ENCODE measurements around the gene KIAA1217.

- TF ChIP-seq, protein P1, sequence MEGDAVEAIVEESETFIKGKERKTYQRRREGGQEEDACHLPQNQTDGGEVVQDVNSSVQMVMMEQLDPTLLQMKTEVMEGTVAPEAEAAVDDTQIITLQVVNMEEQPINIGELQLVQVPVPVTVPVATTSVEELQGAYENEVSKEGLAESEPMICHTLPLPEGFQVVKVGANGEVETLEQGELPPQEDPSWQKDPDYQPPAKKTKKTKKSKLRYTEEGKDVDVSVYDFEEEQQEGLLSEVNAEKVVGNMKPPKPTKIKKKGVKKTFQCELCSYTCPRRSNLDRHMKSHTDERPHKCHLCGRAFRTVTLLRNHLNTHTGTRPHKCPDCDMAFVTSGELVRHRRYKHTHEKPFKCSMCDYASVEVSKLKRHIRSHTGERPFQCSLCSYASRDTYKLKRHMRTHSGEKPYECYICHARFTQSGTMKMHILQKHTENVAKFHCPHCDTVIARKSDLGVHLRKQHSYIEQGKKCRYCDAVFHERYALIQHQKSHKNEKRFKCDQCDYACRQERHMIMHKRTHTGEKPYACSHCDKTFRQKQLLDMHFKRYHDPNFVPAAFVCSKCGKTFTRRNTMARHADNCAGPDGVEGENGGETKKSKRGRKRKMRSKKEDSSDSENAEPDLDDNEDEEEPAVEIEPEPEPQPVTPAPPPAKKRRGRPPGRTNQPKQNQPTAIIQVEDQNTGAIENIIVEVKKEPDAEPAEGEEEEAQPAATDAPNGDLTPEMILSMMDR (IDR thresholded peaks at IDR 0.05), result no peak
- no peak for TF ChIP-seq RELA (CRISPR knock-in tag; IDR thresholded peaks at IDR 0.05; ENCODE audit: borderline replicate concordance)
- TF ChIP-seq, protein P2, sequence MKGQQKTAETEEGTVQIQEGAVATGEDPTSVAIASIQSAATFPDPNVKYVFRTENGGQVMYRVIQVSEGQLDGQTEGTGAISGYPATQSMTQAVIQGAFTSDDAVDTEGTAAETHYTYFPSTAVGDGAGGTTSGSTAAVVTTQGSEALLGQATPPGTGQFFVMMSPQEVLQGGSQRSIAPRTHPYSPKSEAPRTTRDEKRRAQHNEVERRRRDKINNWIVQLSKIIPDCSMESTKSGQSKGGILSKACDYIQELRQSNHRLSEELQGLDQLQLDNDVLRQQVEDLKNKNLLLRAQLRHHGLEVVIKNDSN (CRISPR knock-in tag; IDR thresholded peaks at IDR 0.05), result no peak
- no peak for TF ChIP-seq IRF2 (CRISPR knock-in tag; IDR thresholded peaks at IDR 0.05; ENCODE audit: borderline replicate concordance, low read depth)
- TF ChIP-seq NFYB (CRISPR knock-in tag; conservative IDR thresholded peaks at IDR 0.05; ENCODE audit: low read depth), result no peak
Observed at GRCh38 chr10:24382979-24383663, 174.2 kb downstream of the KIAA1217 start.
